Endothelial cell of umbilical vein (primary cell): ENCODE data around the gene UPF1.

Source experiments
- CTCF ChIP-seq, 2 donors: IDR thresholded peaks; 1 replicate in 1 of 2; 2 replicates in 1 of 2; pipeline ENCODE4 v1.5.1; 2011; ENCODE audit warnings: low read length in 2 of 2, mild to moderate bottlenecking in 2 of 2, moderate library complexity in 2 of 2, control low read depth in 1 of 2, inconsistent platforms in 1 of 2, low read depth in 1 of 2; ENCODE audit not compliant: insufficient read depth in 1 of 2; ENCODE audit errors: extremely low read depth in 1 of 2
- EZH2 ChIP-seq: IDR thresholded peaks from 2 replicates; pipeline ENCODE4 v1.6.1; 2012; ENCODE audit warnings: borderline replicate concordance, low read depth, mild to moderate bottlenecking, moderate library complexity, low read length, inconsistent platforms; ENCODE audit not compliant: severe bottlenecking
- FOS ChIP-seq: IDR thresholded peaks from 2 replicates; pipeline ENCODE4 v1.6.1; 2011; ENCODE audit warnings: mild to moderate bottlenecking, low read length, moderate library complexity, borderline replicate concordance; ENCODE audit not compliant: insufficient read depth
- GATA2 ChIP-seq: IDR thresholded peaks from 2 replicates; pipeline ENCODE4 v1.7.0; 2011; ENCODE audit warnings: low read depth, mild to moderate bottlenecking, moderate library complexity, mixed read lengths, low read length; ENCODE audit not compliant: insufficient read length, insufficient read depth
- JUN ChIP-seq: IDR thresholded peaks from 2 replicates; pipeline ENCODE4 v1.6.1; 2011; ENCODE audit warnings: borderline replicate concordance, low read depth; ENCODE audit not compliant: insufficient read length, insufficient read depth
- MAX ChIP-seq: IDR thresholded peaks from 2 replicates; pipeline ENCODE4 v1.6.1; 2011; ENCODE audit not compliant: insufficient read depth, insufficient read length
- MYC ChIP-seq: IDR thresholded peaks from one replicate; pipeline ENCODE4 v1.6.1; 2011; ENCODE audit warnings: mild to moderate bottlenecking, low read depth, low read length
- POLR2A ChIP-seq: IDR thresholded peaks from 2 replicates; pipeline ENCODE4 v1.6.1; 2012; ENCODE audit warnings: low read depth, mild to moderate bottlenecking, control low read depth, low read length
- POLR2AphosphoS5 ChIP-seq: IDR thresholded peaks from 2 replicates; pipeline ENCODE4 v1.6.1; 2012; ENCODE audit warnings: low read depth, mild to moderate bottlenecking, control low read depth, low read length, moderate library complexity; ENCODE audit not compliant: insufficient read depth

GRCh38 chr19:18783958-18784785 is 47.6 kb upstream of the UPF1 start:
- TF ChIP-seq POLR2AphosphoS5 (no peak), POLR2A (no peak), FOS (no peak), CTCF (IDR thresholded peaks at IDR 0.05; ENCODE audit: extremely low read depth in 1 of 2, insufficient read depth in 1 of 2, low read depth in 1 of 2, low read length in 2 of 2) (no peak), EZH2 (no peak), GATA2 (no peak), MAX (no peak), MYC (no peak), JUN (no peak)
